HG03108 (cell line): ENCODE measurements around the gene LARP1.
"Not testable (repeated sequence)": the region's sequence is repeated elsewhere in the genome, so short reads cannot be mapped to it uniquely, and the experiment has no call there.

Source experiments
- ATAC-seq: cut with Tn5 transposase; IDR thresholded peaks from one replicate; pipeline ENCODE4 v1.9.1; 2021; ENCODE audit warnings: moderate library complexity; ENCODE audit not compliant: unreplicated experiment

LARP1 gene

GRCh38 chr5:154820383-154820782, 65.2 kb downstream of the LARP1 start:
- no peak for ATAC-seq

- ATAC-seq = not testable (repeated sequence)
Observed at GRCh38 chr5:154822896-154823295, 67.7 kb downstream of the LARP1 start.

DNA sequence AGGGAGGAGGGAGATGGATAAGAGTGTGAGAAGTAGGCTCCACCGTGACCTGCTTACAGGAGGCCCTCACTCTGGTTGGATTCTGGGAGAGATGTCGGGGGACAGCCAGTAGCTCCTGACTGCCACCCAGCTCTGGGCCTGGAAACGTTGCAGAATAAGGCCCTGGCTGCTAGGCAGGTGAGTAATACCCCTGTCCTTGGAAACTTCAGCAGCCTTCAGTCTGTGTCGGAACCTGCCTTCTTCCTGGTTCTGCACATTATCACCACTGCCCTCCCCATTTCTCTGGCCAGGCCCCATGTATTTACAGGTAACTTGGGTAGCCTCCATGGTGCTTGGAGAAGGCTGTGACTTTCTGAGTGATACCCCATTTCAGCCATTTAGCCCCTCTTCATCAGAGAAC, 68.4 kb downstream of the LARP1 start:
- ATAC-seq = no peak

GRCh38 chr5:154824070-154824469, 68.9 kb downstream of the LARP1 start:
- ATAC-seq = no peak

- ATAC-seq = no peak
Observed at GRCh38 chr5:154829181-154829588, 74.0 kb downstream of the LARP1 start.

DNA sequence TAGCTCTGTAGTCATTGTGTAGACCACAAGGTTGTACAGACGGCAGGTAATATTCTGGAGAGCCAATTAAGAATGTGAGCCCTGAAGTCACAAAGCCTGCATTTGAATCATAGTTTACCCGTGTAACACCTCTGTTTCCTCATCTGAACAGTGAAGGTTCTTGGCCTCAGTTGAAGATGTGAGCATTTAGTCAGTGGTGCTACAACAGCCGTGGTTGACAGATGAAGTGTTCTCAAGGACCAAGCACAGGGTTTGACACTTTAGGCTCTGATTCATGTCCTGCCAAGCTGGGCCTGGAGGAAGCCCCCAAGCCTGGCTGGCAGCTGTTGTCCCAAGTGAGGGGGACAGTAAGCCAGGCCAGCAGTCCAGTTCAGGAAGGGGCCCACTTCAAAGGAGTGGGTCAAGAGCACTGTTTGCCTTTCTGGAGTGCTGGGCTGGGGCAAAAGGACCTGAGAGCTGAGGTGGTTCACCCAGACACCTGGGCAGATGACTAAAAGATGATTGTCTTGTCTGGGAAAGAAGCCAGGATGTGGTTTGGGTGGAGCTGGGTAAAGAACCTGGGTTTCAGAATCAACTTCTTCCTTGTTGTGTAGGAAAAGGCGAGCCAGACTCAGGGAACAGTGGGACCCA, 74.5 kb downstream of the LARP1 start:
- ATAC-seq = no peak

DNA sequence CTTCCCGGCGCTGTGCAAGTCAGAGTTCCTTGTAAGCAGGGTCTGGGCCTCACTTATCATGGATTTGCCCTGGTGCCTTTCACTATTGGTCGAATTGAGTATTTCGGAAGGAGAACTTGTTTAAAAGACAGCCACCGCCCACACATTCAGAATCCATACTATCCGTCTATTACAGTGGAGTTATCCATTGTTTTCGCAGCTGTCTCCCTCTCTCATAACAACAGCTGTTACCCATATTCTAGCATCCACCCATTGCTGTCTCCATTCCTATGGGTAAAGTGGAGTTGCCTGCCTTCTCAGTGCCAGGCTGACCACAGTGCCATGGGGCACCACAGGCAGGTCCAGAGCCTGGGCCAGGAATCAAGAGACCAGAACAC, 75.0 kb downstream of the LARP1 start:
- no peak for ATAC-seq

DNA sequence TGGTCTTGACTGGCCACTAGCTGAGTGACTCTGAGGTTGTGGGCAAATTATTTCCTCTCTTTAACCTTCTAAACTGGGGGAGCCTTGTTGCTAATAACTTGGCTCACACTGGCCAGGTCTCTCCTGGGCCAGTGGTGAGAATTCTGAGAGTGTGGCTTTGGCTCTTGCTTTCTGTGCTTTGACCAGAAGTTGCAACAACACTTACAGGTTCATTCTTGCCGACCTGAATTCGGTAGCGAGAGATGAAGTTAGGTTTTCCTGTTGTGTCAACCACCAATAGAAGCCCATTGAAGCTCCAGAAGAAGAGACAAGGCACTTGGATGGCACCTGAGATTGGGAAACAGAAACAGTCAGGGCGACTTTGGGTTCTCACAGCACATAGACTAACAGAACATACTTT, 75.4 kb downstream of the LARP1 start:
- no peak for ATAC-seq

DNA sequence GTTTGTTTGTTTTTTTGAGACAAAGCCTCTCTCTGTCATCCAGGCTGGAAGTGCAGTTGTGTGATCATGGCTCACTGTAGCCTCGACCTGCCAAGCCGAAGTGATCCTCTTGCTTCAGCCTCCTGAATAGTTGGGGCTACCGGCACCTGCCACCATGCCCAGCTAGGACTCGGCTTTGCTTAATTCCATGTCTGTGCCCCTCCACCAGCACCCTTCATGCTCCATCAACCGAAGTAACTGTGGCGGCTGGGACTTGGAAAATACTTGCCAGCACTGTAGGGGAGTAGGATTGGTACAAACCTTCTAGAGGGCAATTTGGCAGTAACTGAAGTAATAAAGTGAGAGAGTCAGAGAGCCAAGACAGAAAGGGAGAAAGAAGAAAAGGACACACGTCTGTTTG, 76.3 kb downstream of the LARP1 start:
- no peak for ATAC-seq

GRCh38 chr5:154832804-154833203, 77.6 kb downstream of the LARP1 start:
- ATAC-seq = not testable (repeated sequence)

GRCh38 chr5:154834053-154834452, 78.9 kb downstream of the LARP1 start:
- ATAC-seq = no peak

DNA sequence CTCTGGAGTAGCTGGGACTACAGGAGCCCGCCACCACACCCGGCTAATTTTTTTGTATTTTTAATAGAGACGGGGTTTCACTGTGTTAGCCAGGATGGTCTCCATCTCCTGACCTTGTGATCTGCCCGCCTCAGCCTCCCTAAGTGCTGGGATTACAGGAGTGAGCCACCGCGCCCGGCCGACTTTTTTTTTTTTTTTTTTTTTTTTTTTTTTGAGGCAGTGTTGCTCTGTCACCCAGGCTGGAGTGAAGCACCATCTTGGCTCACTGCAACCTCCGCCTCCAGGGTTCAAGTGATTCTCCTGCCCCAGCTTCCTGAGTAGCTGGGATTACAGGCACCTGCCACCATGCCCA, 80.5 kb downstream of the LARP1 start:
- ATAC-seq = not testable (repeated sequence)

GRCh38 chr5:154836225-154836624, 81.0 kb downstream of the LARP1 start:
- ATAC-seq = no peak

DNA sequence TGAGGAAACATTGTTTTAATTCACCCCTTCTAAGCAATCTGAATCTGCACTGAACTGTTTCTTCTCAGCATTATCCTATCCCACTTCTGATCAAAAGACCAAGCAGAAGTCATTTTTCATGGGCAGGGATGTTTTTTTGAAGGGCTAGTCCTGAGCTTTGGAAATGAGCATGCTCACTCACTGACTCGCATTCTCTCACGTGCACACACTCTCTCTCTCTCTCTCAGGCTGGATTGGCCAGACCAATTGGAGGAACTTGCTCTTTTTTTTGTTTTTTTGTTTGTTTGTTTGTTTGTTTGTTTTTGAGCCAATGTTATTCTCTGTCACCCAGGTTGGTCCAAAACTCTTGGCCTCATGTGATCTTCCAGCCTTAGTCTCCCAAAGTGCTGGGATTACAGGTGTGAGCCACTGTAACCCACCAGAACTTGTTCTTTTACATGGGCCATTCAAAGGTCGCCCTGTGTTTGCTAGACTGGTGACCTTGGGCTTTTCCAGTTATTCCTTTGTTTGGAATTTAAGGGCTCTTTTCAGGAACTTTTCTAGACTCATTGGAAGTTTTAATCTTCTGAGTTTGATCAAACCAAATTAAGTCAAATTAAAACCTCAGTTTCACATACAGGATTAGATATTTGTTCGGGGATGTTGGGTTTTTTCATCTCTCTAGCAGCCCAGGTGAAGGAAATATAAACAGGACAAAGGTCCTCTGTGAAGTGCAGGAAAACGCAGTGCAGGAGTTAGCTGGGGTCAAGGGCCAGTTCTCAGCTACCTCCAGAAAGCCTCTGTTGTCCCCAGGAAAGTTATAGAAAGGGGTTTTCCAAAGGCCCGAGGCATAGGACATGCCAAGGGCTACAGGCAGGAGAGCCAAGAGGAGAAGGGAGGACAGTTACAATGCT, 82.1 kb downstream of the LARP1 start:
- ATAC-seq = no peak

- no peak for ATAC-seq
Observed at GRCh38 chr5:154840435-154841272, 85.5 kb downstream of the LARP1 start.

- ATAC-seq = no peak
Observed at GRCh38 chr5:154841273-154841661, 86.1 kb downstream of the LARP1 start.

DNA sequence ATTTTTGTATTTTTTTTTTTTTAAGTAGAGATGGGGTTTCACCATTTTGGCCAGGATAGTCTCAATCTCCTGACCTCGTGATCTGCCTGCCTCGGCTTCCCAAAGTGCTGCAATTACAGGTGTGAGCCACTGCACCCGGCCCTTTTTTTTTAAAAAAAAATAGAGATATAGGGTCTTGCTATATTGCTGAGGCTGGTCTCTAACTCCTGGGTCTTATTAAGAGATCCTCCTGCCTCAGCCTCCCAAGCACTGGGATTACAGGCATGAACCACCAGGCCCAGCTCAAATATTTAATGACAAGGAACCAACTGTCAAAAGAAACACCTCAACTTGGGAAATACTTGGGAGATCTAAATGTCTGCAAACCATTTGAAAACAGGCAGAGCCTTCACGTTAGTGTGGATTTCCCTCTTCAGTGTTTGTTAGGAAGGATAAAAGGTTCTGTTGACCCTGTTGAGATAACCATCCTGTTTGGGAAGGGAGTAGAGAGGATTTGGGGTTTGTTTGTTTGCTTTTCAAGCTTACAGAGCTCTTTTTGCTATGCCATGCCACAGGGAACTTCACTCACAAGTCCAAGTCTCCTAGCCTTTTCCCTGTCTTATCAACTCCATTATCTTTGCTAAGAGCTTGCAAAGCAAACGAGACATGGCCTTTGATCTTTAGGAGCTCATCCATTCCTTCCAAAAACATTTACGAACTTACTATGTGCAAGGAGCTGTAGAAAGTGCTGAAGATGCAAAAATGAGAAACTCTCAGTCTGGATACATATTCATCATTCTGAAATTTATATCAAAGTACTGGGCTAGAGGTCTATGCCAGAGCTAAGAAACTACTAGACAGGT, 87.7 kb downstream of the LARP1 start:
- ATAC-seq = no peak

GRCh38 chr5:154844809-154845208, 89.6 kb downstream of the LARP1 start:
- ATAC-seq = no peak

- ATAC-seq = no peak
Observed at GRCh38 chr5:154849264-154849785, 94.1 kb downstream of the LARP1 start.

- no peak for ATAC-seq
Observed at GRCh38 chr5:154849791-154850201, 94.6 kb downstream of the LARP1 start.
